ENCODE results near the gene CARD11. TPM values are rescaled to one million over a fixed set of nuclear protein-coding genes. Genes with fewer than 3 reads are reported as not detected.

Gene CARD11
- polyA plus RNA-seq, 1 experiment = not detected

DNA sequence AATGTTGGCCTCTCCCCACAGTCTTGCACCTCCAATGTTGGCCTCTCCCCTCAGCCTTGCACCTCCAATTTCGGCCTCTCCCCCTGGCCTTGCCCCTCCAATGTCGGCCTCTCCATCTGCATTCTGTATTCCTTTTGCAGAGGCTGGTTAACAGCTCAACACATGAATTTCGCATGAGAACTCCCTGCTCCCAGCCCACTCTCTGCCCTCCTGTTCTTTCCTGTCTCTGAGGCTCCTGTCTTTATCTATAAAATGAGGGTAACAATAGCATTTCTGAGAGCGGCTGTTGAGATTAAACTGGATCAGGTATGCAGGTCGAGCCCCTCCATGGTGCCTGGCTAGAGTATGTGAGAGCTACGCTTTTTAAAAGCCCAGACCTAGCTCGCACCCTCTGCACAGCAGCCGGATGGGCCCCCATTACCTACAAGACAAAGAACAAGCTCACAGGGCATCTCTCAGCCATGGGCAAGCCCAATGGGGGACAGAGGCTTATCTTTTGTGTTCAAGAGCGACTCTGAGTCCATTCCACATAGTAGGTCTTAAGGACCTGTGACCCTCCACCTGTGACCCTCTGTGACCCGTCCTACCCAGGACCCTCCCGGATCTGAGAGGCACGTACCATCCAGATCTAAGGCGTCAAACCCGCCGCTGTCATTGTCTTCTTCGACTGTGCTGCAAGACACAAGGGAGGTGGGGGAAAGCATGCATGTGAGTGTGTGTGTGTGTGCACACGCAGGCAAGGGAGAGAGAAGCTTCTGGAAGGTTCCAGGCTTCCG lies 117.4 kb downstream of the CARD11 start:
- Histone ChIP-seq H3K36me3 (ENCODE audit: control insufficient read depth, insufficient read depth, low read length) (no peaks in the 10 kb centered on the region), H3K27me3 (ENCODE audit: control insufficient read depth, insufficient read depth, low read length) (no peaks in the 10 kb centered on the region), H3K4me3 (ENCODE audit: low read depth, low read length) (no peak overlapping the region)
- TF ChIP-seq, protein P1, sequence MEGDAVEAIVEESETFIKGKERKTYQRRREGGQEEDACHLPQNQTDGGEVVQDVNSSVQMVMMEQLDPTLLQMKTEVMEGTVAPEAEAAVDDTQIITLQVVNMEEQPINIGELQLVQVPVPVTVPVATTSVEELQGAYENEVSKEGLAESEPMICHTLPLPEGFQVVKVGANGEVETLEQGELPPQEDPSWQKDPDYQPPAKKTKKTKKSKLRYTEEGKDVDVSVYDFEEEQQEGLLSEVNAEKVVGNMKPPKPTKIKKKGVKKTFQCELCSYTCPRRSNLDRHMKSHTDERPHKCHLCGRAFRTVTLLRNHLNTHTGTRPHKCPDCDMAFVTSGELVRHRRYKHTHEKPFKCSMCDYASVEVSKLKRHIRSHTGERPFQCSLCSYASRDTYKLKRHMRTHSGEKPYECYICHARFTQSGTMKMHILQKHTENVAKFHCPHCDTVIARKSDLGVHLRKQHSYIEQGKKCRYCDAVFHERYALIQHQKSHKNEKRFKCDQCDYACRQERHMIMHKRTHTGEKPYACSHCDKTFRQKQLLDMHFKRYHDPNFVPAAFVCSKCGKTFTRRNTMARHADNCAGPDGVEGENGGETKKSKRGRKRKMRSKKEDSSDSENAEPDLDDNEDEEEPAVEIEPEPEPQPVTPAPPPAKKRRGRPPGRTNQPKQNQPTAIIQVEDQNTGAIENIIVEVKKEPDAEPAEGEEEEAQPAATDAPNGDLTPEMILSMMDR (IDR thresholded peaks at IDR 0.05; ENCODE audit: insufficient read depth, low read depth, low read length) = no peak
- ChIA-PET CTCF (no interaction called here), POLR2A (no interaction called here)
- DNase-seq (ENCODE audit: low read depth) = no peak

DNA sequence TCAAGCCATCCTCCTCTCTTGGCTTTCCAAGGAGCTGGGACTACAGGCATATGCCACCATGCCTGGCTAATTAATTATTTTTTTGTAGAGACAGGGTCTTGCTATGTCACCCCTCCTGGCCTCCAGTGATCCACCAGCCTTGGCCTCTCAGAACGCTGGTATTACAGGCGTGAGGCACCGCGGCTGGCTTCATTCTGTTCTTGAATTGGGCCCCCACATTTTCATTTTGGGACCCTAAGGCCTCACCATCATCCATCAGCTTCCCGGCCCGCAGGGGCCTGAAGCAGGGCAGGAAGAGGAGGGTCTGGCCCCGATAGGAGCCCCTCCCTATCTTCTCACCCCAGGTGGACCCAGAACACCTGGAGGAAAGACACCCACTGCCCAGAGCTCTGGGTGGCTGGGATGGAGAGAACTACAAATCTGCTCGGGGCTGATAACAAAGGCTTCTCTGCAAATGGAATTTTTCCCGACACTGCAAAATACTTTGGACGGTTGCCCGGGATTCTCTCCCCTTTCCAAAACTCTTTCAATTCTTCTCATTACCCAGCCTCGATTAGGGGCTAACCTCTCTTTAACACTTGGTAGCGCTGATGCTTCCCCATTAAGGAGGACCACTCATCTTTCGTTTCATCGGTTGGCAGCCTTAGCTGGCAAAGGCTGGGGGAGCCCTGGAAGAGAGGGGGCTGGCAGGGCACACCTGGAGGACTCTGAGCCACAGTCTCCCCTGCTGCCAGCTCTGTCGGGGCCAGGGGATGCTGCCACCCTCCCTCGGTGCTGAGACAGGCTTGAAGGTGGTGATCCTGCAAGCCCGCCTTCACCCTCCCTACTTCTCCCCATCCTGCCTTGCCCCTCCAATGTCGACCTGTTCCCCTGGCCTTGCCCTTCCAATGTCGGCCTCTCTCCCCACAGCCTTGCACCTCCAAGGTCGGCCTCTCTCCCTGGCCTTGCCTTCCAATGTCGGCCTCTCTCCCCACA lies 118.5 kb downstream of the CARD11 start:
- no peak overlapping the region for H3K4me3 ChIP-seq (ENCODE audit: low read depth, low read length)
- ChIA-PET CTCF (interaction anchor here (0.7 to 1.2 kb wide), 2 partner anchors 39 to 254 kb away, joined by 3 read pairs; no protein-coding TSS in a partner anchor), POLR2A (no interaction called here)
- H3K36me3 ChIP-seq (ENCODE audit: control insufficient read depth, insufficient read depth, low read length) = no peaks in the 10 kb centered on the region
- no peak for DNase-seq (ENCODE audit: low read depth)
- no peaks in the 10 kb centered on the region for H3K27me3 ChIP-seq (ENCODE audit: control insufficient read depth, insufficient read depth, low read length)
- TF ChIP-seq, protein P1 (IDR thresholded peaks at IDR 0.05; ENCODE audit: insufficient read depth, low read depth, low read length) = no peak

DNA sequence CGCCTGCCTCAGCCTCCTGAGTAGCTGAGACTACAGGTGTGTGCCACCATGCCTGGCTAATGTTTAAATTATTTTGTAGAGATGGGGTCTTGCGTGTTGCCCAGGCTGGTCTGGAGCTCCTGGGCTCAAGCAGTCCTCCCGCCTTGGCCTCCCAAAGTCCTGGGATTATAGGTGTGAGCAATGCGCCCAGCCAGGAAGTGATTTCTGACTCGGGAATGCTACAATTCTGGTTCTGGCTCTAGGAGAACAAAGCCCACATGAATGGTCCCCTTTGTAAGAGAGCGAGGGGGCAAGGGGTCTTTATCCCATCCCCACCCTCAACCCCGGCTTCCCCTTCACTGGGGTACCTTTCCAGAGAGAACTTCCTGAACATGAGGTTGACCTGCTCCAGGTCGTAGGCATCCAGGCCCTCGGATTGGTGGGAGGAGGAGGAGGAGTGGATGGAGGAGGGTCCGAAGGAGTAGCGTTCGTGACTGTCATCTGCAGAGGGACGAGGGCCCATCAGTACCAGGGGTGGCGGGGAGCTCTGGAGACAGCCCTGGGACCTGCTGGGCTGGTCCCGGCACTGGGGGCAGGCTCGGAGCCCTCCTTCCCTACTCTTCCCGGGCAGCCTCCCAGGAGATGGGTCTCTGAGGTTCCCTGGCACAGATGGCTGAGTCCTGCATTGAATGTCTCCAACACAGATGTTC lies 119.6 kb downstream of the CARD11 start:
- no peak overlapping the region for H3K4me3 ChIP-seq (ENCODE audit: low read depth, low read length)
- ChIA-PET CTCF (interaction anchor here (1.2 kb wide), 1 partner anchor 253 kb away, joined by 3 read pairs; no protein-coding TSS in a partner anchor), POLR2A (no interaction called here)
- TF ChIP-seq, protein P1 (IDR thresholded peaks at IDR 0.05; ENCODE audit: insufficient read depth, low read depth, low read length) = no peak
- DNase-seq (ENCODE audit: low read depth) = no peak
- no peaks in the 10 kb centered on the region for H3K27me3 ChIP-seq (ENCODE audit: control insufficient read depth, insufficient read depth, low read length)
- H3K36me3 ChIP-seq (ENCODE audit: control insufficient read depth, insufficient read depth, low read length) = no peaks in the 10 kb centered on the region

DNA sequence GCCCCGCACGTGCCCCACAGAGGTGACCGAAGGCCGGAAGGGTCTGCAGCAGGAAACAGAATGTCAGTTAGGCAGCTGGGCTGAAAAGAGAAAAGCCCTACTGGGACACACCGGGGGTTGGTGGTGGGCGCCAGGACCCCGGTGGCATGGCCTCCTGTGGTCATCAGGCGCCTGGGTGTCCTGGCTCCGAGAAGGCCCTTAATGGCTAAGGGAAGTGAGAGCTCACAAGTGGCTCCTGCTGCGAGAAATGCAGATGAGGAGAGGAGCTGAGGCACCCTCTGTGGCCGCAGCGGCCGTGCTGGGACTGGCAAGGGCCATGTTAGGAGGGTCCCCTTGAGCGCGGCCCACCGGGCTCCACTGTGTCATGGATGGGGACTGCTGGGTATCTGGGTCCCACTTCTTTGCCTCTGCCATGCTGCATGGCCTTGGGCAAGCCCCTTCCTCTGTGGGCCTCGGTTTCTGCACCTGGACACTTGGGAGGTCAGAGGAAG lies 120.3 kb downstream of the CARD11 start:
- H3K36me3 ChIP-seq (ENCODE audit: control insufficient read depth, insufficient read depth, low read length) = no peaks in the 10 kb centered on the region
- no peak for DNase-seq (ENCODE audit: low read depth)
- CTCF ChIA-PET = no interaction called here
- no peak overlapping the region for H3K4me3 ChIP-seq (ENCODE audit: low read depth, low read length)
- no peaks in the 10 kb centered on the region for H3K27me3 ChIP-seq (ENCODE audit: control insufficient read depth, insufficient read depth, low read length)
- POLR2A ChIA-PET = no interaction called here
- TF ChIP-seq, protein P1 (IDR thresholded peaks at IDR 0.05; ENCODE audit: insufficient read depth, low read depth, low read length) = no peak

Measured in BJ (cell line).